ENCODE measurements around the gene FASN.

Gene FASN

DNA sequence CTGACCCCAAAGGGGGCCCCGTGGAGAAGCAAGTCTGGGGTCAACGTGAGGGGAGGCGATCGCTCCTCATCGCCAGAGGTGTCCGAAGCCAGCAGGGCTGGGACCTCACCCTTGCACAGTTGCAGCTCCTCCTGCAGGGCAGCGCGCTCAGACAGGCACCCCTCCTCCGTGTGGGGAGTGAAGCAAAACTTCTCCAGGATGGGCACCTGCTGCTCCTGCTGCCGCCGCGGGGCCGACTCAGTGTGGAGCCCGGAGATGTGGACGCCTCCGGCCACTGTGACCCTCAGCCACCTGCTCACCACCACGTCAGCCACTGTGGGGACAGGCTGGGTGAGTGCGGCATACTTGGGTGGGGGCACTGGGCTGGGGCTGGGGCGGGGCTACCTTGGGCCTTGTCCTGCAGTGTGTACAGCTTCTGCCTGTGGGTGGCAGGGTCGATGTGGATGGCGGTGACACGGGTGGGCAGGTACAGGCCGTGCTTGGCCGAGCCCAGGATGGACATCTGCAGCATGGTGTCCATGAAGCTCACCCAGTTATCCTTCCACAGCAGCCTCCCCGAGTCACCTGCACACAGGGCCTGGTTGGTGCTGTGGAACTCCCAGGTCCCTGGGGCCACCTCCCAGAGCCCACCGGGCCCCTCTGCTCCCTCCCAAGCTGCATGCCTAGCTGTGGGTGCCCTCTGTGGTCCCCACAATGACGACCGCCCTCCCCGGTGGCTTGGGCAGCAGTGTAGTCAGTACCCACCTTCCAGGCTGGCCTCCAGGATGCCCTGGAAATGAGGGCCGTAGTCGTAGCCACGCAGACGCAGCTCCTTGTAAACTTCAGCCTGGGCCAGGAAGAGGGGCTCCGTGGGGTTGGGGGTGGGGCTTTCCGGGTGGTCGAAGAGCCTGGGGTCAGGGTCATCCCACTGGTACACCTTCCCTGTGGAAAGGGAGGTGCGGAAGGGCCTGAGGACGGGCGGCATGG lies 10.8 kb downstream of the FASN start:
- no peak for DNase-seq

DNA sequence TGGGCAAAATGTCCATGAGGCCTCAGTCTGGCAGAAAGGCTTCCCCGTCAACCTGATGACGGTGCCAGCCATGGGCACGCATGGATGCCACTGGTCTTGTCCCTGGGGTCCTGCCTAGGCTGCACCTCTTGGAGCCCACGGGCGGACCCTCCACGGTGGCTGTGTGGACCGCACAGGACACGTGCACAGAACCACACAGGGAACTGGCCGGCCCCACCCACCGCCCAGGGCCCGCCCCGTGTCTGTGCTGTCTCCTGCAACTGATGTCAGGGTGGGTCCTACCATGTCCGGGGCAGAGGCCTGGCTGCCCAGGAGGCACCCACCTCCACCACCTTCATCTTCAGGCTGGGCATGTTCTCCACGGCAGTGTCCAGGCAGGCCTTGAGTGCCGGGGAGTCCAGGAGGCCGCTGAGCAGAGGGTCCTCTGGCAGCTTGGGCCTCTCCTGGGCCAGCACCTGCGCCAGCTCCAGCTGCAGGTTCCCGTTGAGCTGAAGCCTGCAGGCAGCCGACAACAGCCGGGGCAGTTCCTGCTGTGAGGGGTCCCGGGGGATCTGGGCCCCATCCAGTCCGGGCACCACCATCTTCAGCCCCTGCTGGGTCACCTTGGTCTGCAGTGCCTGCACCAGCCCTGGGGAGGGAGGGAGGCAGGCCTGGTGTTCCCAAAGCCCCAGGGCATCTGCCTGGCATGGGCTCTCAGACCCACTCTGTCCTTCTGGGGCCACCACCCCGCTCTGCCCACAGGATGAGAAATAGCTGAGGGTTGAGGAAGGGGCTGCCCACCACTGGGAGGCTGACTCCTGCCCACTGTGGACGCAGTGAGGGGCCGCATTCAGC lies 11.9 kb downstream of the FASN start:
- DNase-seq, result no peak

GRCh38 chr17:82085031-82085861 lies 12.8 kb downstream of the FASN start:
- DNase-seq, result no peak

- no peak for DNase-seq
Observed at GRCh38 chr17:82084373-82085030, 13.5 kb downstream of the FASN start.

GRCh38 chr17:82083533-82084359 lies 14.3 kb downstream of the FASN start:
- no peak for DNase-seq

- DNase-seq, result no peak
Observed at GRCh38 chr17:82083009-82083408, 15.0 kb downstream of the FASN start.

DNA sequence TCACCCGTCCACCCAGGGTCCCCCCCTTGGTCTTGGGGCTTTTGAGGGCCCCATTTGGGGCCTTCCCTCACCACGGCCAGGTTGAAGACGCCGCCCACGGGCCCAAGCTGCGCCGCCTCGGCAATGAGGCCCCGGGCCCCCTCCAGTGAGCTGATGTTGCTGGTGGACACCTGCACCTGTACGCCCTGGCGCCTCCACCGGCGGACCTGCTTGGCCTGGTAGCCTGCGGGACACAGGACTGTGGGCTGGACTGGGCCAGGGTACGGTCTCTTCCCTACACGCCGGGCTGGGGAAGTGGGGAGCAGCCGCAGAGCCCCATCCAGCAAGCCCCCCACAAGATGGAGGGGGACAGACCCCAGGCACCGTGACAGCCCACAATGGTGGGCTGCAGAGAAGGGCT lies 15.6 kb downstream of the FASN start:
- DNase-seq, result no peak

- no peak for DNase-seq
Observed at GRCh38 chr17:82081966-82082365, 16.1 kb downstream of the FASN start.

DNA sequence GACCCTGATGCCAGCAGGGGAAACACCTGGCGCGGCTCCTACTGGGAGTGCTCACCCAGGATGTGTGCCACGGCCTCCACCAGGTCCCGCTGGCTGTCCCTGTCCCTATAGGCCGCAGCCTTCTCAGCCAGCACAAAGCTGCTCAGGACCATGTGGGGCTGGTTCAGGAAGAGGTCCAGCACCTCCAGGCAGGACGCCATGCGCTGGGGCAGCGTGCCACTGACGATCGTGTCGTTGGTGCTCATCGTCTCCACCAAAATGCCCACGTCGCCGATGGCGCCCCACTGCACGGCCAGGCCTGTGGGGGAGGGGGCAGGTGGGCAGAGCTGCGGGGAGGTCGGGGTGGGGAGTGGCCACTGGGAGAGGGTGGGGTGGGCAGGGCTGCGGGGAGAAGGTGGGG lies 16.5 kb downstream of the FASN start:
- no peak for DNase-seq

DNA sequence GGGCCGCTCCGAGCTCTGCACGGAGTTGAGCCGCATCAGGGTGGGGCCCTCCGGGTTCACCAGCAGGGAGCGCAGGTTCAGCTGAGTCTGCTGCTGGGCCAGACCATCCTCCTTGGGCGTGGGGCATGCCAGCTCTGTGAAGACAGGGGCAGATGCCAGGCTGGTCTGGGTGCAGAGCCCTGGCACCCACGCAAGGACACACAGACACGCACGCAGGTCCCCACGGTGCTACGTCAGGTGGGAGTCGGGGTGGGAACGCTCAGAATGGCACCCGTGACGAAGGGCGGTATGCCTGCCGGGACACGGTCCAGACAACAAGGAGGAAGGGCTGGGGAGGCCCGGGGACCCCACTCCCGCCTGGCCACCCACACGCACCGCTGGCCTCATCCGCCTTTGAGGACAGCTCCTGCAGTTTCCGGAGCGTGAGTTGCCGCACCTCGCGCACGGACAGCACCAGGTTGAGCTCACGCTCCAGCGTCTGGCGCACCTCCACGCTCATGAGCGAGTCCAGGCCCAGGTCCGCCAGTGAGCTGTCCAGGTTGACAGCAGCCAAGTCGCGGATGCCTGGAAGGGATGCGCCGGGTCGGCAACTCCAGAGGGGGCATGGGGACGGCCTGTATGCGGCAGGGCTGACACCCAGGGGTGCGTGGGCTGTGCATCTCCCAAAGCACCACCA lies 17.1 kb downstream of the FASN start:
- no peak for DNase-seq

- DNase-seq, result no peak
Observed at GRCh38 chr17:82080048-82080788, 17.8 kb downstream of the FASN start.

DNA sequence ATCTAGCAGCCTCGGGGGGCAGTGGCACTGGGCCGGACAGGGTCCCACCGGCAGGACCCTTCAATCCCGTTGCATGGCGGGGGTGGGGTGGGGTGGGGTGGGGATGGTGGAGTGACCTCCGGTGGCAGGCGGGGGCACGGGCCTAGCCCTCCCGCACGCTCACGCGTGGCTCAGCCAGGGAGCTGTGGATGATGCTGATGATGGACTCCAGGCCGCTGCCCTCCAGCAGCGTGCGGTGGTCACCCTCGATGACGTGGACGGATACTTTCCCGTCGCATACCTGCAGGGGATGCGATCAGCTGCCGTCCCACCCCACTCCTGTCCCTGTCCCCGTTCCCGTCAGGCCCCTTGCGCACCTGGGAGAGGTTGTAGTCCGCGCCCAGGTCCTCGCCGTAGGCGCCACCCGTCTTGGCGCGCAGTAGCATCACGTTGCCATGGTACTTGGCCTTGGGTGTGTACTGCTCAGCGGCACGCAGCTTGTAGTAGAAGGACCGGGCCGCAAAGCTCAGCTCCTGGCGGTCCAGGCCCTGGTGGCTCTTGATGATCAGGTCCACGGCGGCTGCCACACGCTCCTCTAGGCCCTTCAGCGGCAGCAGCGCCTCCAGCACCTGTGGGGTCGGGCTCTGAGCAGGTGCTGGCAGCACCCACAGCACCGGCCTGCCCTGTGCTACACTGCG lies 18.9 kb downstream of the FASN start:
- no peak for DNase-seq

GRCh38 chr17:82078433-82078832 lies 19.6 kb downstream of the FASN start:
- no peak for DNase-seq

GRCh38 chr17:82077617-82078358 lies 20.2 kb downstream of the FASN start:
- no peak for DNase-seq

GRCh38 chr17:82076785-82077591 lies 21.0 kb downstream of the FASN start:
- no peak for DNase-seq

- no peak for DNase-seq
Observed at GRCh38 chr17:82076018-82076784, 21.8 kb downstream of the FASN start.

- DNase-seq, result no peak
Observed at GRCh38 chr17:82073446-82073845, 24.6 kb downstream of the FASN start.

Measured in stimulated activated CD4-positive, alpha-beta T cell treated with anti-CD3 and anti-CD28 coated beads, Interleukin-2, amount 100 ng/mL, for 48 hours (primary cell).